ENCODE results near the gene KRTAP10-5.
"Not testable (repeated sequence)": the region's sequence is repeated elsewhere in the genome, so short reads cannot be mapped to it uniquely, and the experiment has no call there.

KRTAP10-5 gene

DNA sequence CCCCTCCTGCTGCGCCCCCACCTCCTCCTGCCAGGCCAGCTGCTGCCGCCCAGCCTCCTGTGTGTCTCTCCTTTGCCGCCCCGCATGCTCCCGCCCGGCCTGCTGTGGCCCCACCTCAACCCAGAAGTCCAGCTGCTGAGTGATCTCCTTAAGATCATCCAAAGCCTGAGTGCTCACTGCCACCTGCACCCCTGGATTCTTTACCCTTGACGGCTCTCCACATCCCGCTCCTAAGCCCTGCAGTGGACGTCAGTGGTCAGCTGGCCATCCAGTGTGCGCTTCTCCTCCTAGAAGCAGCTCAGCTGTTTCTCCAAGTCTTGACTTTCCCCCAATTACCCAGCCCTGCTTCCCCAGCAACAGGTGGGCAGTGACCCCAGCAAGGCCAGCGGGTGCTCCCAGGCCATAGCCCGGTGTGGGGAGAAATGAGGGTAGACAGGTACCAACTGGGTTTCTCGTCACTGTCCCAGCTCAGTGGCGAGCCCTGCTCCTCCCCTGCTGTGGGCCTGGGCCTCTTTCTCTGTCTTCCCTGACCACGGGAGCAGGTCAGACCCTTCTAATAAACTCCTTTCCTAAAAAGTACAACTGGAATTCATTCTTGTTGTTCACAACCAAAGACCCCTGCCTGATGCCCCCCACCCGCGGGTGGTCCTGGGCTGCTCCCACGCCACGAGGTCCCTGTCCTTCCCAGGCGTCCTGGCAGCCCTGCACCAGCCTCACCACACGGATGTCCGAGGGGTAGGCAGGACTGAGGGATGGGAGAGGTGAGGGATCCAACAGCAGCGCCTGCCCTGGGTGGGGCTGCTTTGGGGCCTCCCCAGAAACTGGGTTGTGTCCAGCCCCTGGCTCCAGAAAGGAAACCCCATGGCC lies 21.4 kb upstream of the KRTAP10-5 start:
- H3K9ac ChIP-seq (ENCODE audit: low read length in 5 of 5): no peak overlapping the region
- peaks cover 0 to 5% (median 0%) of the 10 kb centered on the region in 5 donors for H3K9me3 ChIP-seq (ENCODE audit: control insufficient read depth in 5 of 5, low read length in 5 of 5)
- H3K4me1 ChIP-seq (ENCODE audit: control insufficient read depth in 5 of 5, insufficient read depth in 5 of 5, low read length in 5 of 5): no peaks in the 10 kb centered on the region
- H3K4me3 ChIP-seq (ENCODE audit: low read depth in 1 of 5, low read length in 5 of 5): no peak overlapping the region
- H3K27me3 ChIP-seq (ENCODE audit: control insufficient read depth in 5 of 5, insufficient read depth in 4 of 5, low read length in 5 of 5): peaks cover 9 to 36% (median 20%) of the 10 kb centered on the region in 5 donors
- no peak overlapping the region for H3K27ac ChIP-seq (ENCODE audit: low read depth, low read length)
- no peaks in the 10 kb centered on the region for H3K36me3 ChIP-seq (ENCODE audit: control insufficient read depth in 5 of 5, insufficient read depth in 5 of 5, low read length in 5 of 5)

DNA sequence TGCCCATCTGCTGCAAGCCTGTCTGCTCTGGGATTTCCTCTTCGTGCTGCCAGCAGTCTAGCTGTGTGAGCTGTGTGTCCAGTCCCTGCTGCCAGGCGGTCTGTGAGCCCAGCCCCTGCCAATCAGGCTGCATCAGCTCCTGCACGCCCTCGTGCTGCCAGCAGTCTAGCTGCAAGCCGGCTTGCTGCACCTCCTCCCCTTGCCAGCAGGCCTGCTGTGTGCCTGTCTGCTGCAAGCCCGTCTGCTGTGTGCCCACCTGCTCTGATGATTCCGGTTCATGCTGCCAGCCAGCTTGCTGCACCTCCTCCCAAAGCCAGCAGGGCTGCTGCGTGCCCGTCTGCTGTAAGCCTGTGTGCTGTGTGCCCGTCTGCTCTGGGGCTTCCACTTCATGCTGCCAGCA lies 20.7 kb upstream of the KRTAP10-5 start:
- H3K36me3 ChIP-seq (ENCODE audit: control insufficient read depth in 5 of 5, insufficient read depth in 5 of 5, low read length in 5 of 5); H3K9ac ChIP-seq (ENCODE audit: low read length in 5 of 5); H3K9me3 ChIP-seq (ENCODE audit: control insufficient read depth in 5 of 5, low read length in 5 of 5); H3K4me3 ChIP-seq (ENCODE audit: low read depth in 1 of 5, low read length in 5 of 5); H3K4me1 ChIP-seq (ENCODE audit: control insufficient read depth in 5 of 5, insufficient read depth in 5 of 5, low read length in 5 of 5); H3K27ac ChIP-seq (ENCODE audit: low read depth, low read length): not testable (repeated sequence)
- H3K27me3 ChIP-seq (ENCODE audit: control insufficient read depth in 5 of 5, insufficient read depth in 4 of 5, low read length in 5 of 5): peaks cover 9 to 36% (median 20%) of the 10 kb centered on the region in 5 donors

DNA sequence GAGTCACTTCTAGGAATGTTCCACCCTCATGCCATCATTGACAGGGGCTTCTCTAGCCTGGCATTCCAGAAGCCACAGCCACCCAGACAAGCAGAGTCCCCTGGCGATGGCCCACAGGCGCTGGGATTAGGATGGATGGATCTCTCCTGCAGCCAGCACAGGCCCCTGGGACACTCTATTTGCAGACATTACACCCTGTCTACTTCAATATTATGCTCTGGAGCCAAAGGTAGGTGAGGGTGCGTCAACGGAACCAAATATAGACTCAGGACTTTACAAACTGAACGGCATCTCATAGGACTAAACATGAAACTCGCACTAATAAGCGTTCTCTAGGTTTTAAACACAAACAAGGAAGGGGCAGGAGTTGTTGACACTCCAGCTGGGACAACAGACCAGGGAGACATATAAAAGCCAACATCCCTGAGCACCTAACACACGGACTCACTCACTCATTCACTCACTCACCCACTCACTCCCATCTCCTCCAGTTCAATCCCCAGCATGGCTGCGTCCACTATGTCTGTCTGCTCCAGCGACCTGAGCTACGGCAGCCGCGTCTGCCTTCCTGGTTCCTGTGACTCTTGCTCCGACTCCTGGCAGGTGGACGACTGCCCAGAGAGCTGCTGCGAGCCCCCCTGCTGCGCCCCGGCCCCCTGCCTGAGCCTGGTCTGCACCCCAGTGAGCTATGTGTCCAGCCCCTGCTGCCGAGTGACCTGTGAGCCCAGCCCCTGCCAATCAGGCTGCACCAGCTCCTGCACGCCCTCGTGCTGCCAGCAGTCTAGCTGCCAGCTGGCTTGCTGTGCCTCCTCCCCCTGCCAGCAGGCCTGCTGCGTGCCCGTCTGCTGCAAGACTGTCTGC lies 19.9 kb upstream of the KRTAP10-5 start, which contains the start of gene KRTAP10-7:
TSS of gene KRTAP10-7 (plus strand) at position 480 of the 861 bp plus-strand sequence. CDS start at position 505, 25 bp downstream.
- not testable (repeated sequence) for H3K4me1 ChIP-seq (ENCODE audit: control insufficient read depth in 5 of 5, insufficient read depth in 5 of 5, low read length in 5 of 5); H3K9ac ChIP-seq (ENCODE audit: low read length in 5 of 5); H3K4me3 ChIP-seq (ENCODE audit: low read depth in 1 of 5, low read length in 5 of 5); H3K36me3 ChIP-seq (ENCODE audit: control insufficient read depth in 5 of 5, insufficient read depth in 5 of 5, low read length in 5 of 5); H3K27ac ChIP-seq (ENCODE audit: low read depth, low read length); H3K9me3 ChIP-seq (ENCODE audit: control insufficient read depth in 5 of 5, low read length in 5 of 5)
- peaks cover 9 to 36% (median 20%) of the 10 kb centered on the region in 5 donors for H3K27me3 ChIP-seq (ENCODE audit: control insufficient read depth in 5 of 5, insufficient read depth in 4 of 5, low read length in 5 of 5)

DNA sequence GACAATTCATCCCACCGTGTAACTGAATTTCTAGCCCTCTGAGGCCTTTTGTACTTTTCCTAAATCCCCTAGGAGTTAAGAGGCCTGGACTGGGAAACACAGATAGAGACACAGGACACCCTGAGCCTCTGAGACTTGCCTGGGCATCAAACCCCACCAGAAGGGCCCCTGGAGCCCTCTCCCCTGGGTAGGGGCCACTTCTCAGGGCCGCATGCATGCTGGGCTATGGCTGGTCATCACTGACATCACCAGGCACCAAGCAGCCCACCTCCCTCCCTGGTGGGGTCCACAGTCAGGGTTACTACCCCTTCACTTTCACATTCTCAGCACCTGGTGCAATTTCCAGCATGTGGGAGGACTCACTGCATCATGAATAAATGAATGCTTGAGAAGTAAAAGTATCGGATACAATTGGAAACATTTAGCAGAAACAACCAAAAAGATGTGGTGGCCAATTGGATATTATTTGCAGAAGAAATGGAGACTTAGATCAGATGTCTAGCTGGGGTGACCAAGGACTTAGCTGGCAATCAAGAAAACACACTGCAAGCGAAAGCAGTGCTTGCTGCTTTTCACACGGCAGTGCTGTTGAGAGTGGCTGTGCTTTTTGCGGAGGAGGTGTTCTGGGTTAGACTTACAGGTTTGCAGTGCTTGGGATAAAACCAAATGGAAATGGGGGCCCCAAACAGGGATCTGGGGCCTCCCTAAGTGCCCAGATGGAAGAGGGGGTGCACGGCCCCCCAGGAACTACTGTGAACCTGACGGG lies 19.0 kb upstream of the KRTAP10-5 start:
- no peak overlapping the region for H3K4me3 ChIP-seq (ENCODE audit: low read depth in 1 of 5, low read length in 5 of 5)
- no peak overlapping the region for H3K27ac ChIP-seq (ENCODE audit: low read depth, low read length)
- peaks cover 0 to 5% (median 0%) of the 10 kb centered on the region in 5 donors for H3K9me3 ChIP-seq (ENCODE audit: control insufficient read depth in 5 of 5, low read length in 5 of 5)
- H3K36me3 ChIP-seq (ENCODE audit: control insufficient read depth in 5 of 5, insufficient read depth in 5 of 5, low read length in 5 of 5): no peaks in the 10 kb centered on the region
- H3K9ac ChIP-seq (ENCODE audit: low read length in 5 of 5): no peak overlapping the region
- peaks cover 9 to 36% (median 20%) of the 10 kb centered on the region in 5 donors for H3K27me3 ChIP-seq (ENCODE audit: control insufficient read depth in 5 of 5, insufficient read depth in 4 of 5, low read length in 5 of 5)
- no peaks in the 10 kb centered on the region for H3K4me1 ChIP-seq (ENCODE audit: control insufficient read depth in 5 of 5, insufficient read depth in 5 of 5, low read length in 5 of 5)

DNA sequence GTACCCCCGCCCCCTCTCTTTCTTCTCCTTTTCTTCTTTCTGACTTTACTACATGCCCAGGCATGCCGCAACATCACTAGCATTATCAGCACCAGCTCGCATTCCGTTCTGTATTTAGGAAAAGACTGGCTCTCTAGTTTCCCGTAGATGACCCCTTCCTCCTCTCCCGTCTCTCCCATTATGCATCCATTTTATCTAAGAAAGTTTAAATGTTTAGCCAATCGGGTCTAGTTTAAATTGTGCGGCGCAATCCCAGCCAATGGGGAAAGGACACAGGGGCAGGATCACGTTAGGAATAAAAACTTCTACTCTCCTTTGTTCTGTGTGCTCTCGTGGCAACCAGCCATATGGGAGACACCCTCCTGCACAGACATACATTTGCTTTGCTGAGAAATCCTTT lies 17.7 kb upstream of the KRTAP10-5 start:
- H3K4me3 ChIP-seq (ENCODE audit: low read depth in 1 of 5, low read length in 5 of 5): no peak overlapping the region
- no peaks in the 10 kb centered on the region for H3K9me3 ChIP-seq (ENCODE audit: control insufficient read depth in 5 of 5, low read length in 5 of 5)
- no peaks in the 10 kb centered on the region for H3K36me3 ChIP-seq (ENCODE audit: control insufficient read depth in 5 of 5, insufficient read depth in 5 of 5, low read length in 5 of 5)
- H3K27me3 ChIP-seq (ENCODE audit: control insufficient read depth in 5 of 5, insufficient read depth in 4 of 5, low read length in 5 of 5): peaks cover under 1 to 27% (median 16%) of the 10 kb centered on the region in 5 donors
- H3K27ac ChIP-seq (ENCODE audit: low read depth, low read length): no peak overlapping the region
- H3K4me1 ChIP-seq (ENCODE audit: control insufficient read depth in 5 of 5, insufficient read depth in 5 of 5, low read length in 5 of 5): peaks cover 0 to 9% (median 0%) of the 10 kb centered on the region in 5 donors
- H3K9ac ChIP-seq (ENCODE audit: low read length in 5 of 5): no peak overlapping the region

DNA sequence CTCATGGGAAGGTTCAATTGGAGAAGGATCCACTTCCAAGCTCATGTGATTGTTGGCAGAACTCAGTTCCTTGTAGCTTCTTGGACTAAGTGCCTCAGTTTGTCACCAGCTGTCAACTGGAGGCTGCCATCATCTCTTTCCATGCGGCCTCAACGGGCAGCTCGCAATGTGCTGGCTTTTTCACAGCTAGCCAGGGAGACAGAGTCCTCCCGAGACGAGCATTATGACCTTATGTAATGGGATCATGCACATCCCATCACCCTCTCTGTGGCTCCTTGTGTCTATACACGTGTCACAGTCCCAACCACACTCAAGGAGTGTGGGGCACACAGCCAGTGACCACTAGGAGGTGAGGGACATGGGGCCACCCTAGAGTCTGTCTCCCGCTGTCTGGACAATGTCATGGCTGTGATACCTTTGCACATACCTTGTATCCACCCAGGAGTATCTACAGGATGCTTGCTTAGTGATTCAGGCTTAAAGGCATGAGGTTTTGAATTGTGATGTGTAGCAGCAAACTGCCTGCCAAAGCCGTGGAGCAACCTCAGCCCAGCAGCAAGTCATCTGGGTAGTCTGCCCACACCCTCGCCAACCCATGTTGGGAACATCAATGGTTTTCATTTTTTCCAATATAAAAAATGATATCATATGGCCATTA lies 15.8 kb upstream of the KRTAP10-5 start:
- no peak overlapping the region for H3K4me3 ChIP-seq (ENCODE audit: low read depth in 1 of 5, low read length in 5 of 5)
- peaks cover 0 to 14% (median 12%) of the 10 kb centered on the region in 5 donors for H3K27me3 ChIP-seq (ENCODE audit: control insufficient read depth in 5 of 5, insufficient read depth in 4 of 5, low read length in 5 of 5)
- H3K27ac ChIP-seq (ENCODE audit: low read depth, low read length): no peak overlapping the region
- H3K9ac ChIP-seq (ENCODE audit: low read length in 5 of 5): no peak overlapping the region
- no peaks in the 10 kb centered on the region for H3K9me3 ChIP-seq (ENCODE audit: control insufficient read depth in 5 of 5, low read length in 5 of 5)
- no peaks in the 10 kb centered on the region for H3K36me3 ChIP-seq (ENCODE audit: control insufficient read depth in 5 of 5, insufficient read depth in 5 of 5, low read length in 5 of 5)
- peaks cover 2 to 24% (median 4%) of the 10 kb centered on the region in 5 donors for H3K4me1 ChIP-seq (ENCODE audit: control insufficient read depth in 5 of 5, insufficient read depth in 5 of 5, low read length in 5 of 5)

DNA sequence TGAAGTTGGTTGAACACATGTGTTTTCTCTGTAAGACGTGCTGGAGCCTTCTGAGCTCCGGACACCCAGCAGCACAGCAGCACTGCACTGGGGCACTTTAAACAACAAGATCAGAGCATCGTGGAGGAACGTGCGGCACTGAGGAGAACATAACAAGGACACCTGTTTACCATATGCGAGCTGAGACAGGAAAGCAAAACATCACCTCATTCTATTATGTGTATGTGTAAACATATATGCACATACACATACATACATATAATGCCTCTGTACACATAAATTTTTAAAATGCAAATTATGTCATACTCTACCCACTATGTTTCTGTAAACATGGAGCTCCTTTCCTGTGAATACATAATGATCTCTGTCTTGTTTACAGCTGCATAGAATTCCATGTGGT lies 15.1 kb upstream of the KRTAP10-5 start:
- H3K27ac ChIP-seq (ENCODE audit: low read depth, low read length): no peak overlapping the region
- H3K9me3 ChIP-seq (ENCODE audit: control insufficient read depth in 5 of 5, low read length in 5 of 5): no peaks in the 10 kb centered on the region
- no peak overlapping the region for H3K4me3 ChIP-seq (ENCODE audit: low read depth in 1 of 5, low read length in 5 of 5)
- H3K27me3 ChIP-seq (ENCODE audit: control insufficient read depth in 5 of 5, insufficient read depth in 4 of 5, low read length in 5 of 5): peaks cover 0 to 13% (median 7%) of the 10 kb centered on the region in 5 donors
- H3K36me3 ChIP-seq (ENCODE audit: control insufficient read depth in 5 of 5, insufficient read depth in 5 of 5, low read length in 5 of 5): no peaks in the 10 kb centered on the region
- H3K9ac ChIP-seq (ENCODE audit: low read length in 5 of 5): no peak overlapping the region
- peaks cover 2 to 24% (median 4%) of the 10 kb centered on the region in 5 donors for H3K4me1 ChIP-seq (ENCODE audit: control insufficient read depth in 5 of 5, insufficient read depth in 5 of 5, low read length in 5 of 5)

DNA sequence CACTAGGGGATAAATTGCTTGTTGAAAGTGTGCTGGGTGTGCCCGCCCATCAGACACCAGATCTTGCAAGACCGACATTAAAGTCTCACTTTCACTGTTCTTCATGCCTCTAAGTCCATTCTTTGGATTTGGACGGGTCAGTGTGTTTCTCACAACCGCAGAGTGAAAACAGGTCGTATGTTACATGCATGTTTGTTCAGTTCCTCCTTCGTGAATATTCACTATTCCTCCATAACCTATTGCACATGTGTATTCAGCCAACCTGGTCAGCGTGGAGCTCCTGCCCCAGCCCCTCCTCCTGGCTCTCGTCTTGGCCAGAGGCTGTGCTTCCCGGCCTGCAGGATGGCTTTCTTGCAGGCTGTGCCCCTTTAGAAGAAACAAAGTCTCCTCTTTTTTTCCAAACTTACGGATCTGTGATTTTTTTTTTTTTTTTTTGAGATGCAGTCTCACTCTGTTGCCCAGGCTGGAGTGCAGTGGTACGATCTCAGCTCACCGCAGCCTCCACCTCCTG lies 14.1 kb upstream of the KRTAP10-5 start:
- Histone ChIP-seq H3K27ac (ENCODE audit: low read depth, low read length) (no peak overlapping the region), H3K4me1 (ENCODE audit: control insufficient read depth in 5 of 5, insufficient read depth in 5 of 5, low read length in 5 of 5) (peaks cover 2 to 24% (median 4%) of the 10 kb centered on the region in 5 donors), H3K27me3 (ENCODE audit: control insufficient read depth in 5 of 5, insufficient read depth in 4 of 5, low read length in 5 of 5) (peaks cover 0 to 13% (median 9%) of the 10 kb centered on the region in 5 donors), H3K9me3 (ENCODE audit: control insufficient read depth in 5 of 5, low read length in 5 of 5) (no peaks in the 10 kb centered on the region), H3K4me3 (ENCODE audit: low read depth in 1 of 5, low read length in 5 of 5) (no peak overlapping the region), H3K36me3 (ENCODE audit: control insufficient read depth in 5 of 5, insufficient read depth in 5 of 5, low read length in 5 of 5) (no peaks in the 10 kb centered on the region), H3K9ac (ENCODE audit: low read length in 5 of 5) (no peak overlapping the region)
